Measurements from ENCODE around the gene NRG3.
"Not testable (repeated sequence)": the region's sequence is repeated elsewhere in the genome, so short reads cannot be mapped to it uniquely, and the experiment has no call there.

NRG3 gene

DNA sequence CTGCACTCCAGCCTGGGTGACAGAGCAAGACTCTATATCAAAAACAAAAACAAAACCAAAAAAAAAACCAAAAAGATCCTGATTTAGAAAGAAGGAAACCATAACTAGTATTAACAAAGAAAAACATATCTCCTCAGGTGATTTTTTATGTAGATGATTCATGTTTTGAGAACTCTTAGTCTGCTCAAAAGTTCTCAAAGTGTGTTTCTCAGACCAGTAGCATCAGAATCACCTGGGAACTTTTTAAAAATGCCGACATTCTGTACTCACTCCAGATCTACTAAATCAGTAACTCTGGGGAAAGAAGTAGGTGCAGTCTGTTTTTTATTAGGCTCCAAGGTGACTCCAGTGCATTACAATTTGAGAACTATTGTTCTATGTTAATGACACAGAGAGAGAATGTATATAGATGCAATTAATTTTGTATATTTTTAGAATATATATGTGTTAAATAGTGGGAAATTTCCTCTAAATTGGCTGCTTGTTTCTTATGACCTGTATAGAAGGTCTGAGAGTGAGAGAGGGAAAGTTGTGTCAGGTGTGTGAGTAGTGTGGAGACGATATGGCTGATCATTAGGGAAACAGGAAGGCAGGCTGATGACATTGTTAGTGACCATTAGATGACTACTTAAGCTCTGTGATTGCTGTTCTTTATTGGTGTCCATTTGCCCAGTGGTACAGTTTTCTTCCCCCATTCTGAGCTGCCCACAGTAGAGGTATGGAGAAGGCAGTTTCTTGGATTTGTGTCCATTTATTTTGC is 1075.0 kb downstream of the NRG3 start:
- DNase-seq: no peak

DNA sequence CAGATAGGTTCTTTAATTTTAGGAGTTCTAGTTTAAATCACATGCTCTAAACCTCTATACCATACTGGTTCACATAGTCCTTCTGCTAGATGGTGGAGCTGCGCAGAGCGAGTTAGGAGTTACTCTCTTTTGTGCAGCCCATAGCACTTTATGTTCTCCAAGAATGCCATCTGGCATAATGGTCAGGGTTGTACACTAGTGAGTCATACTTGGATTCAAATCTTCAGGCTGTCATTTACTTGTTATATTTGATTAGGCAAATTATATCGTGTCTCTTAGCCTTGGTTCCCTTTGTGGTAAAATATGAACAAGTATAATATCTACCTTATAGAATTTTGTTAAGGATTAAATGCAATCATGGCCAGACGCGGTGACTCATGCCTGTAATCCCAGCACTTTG is 1078.3 kb downstream of the NRG3 start:
- DNase-seq: no peak

DNA sequence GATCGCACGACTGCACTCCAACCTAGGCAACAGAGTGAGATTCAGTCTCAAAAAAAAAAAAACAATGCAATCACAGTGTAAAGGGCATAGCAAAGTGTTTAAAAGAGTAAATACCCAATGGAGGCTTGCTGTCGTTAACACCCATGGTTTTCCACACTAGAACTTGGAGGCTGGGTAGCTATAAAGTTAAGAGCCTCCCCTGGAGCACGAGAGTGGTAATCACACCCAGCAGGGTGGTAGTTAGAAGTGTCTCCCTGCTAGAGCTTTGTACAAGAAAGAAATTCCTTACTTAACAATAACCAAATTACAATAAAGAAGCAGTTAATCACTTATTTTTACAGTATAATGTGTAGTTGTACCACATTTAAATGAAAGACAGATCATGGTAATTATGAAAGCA is 1078.9 kb downstream of the NRG3 start:
- no peak for DNase-seq

DNA sequence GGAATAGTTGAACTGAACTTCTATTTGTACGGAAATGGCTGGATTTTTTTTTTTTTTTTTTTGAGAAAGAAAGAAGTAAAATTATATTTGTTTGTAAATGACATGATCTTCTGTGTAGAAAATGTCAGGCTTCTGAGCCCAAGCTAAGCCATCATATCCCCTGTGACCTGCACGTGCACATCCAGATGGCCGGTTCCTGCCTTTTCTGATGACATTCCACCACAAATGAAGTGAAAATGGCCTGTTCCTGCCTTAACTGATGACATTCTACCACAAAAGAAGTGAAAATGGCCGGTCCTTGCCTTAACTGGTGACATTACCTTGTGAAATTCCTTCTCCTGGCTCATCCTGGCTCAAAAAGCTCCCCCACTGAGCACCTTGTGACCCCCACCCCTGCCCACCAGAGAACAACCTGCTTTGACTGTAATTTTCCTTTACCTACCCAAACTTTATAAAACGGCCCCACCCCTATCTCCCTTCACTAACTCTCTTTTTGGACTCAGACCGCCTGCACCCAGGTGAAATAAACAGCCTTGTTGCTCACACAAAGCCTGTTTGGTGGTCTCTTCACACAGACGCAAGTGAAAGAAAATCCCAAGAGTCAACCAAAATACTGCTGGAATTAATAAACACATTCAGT is 1085.5 kb downstream of the NRG3 start:
- not testable (repeated sequence) for DNase-seq

DNA sequence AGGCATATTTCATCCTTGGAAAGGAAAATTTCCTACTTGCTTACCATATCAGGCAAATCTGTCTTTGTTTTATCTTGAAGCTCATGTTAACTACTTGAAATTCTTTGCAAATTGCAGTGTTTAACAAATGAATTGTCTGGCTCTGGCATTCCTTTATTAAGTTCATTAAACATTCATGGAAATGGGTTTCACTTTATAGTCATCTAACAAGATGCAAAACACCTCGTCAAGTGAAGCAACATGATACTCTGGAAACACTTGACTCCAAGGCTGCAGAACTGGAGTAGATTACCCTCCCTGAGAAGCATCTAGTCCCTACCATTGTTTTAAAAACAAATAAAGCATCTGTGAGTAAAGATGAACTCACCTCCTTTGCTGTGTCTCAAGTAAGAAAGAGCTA is 1086.9 kb downstream of the NRG3 start:
- DNase-seq: no peak

DNA sequence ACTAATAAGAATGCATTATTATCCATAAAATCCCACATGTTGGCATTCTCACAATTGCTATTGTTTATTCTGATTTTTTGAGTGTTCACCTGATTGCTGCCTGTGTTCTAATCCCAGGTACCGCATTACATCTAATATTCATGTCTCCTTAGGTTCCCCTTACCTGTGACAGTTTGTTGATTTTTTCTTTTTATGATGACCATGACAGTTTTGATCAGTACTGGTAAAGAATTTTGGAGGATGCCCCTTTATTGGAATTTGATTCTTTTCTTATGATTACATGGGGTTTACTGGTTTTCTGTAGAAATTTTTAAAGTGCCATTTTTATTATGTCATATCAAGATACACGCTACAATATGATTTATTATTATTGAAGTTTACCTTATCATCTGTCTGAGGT is 1091.1 kb downstream of the NRG3 start:
- no peak for DNase-seq

DNA sequence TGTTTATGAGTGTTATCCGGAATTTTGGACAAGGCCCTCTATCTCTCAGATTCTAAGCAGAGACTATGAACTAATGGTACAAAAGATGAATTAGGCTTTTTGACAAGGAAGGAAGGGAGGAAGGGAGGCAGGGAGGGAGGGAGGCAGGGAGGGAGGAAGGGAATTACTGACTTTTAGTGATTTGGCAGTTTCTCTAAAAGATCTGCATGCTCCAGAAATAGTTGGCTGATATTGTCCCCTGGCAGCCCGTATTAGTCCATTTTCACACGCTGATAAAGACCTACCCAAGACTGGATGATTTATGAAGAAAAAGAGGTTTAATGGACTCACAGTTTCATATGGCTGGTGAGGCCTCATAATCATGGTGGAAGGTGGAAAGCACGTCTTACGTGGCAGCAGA is 1093.5 kb downstream of the NRG3 start:
- DNase-seq: no peak

DNA sequence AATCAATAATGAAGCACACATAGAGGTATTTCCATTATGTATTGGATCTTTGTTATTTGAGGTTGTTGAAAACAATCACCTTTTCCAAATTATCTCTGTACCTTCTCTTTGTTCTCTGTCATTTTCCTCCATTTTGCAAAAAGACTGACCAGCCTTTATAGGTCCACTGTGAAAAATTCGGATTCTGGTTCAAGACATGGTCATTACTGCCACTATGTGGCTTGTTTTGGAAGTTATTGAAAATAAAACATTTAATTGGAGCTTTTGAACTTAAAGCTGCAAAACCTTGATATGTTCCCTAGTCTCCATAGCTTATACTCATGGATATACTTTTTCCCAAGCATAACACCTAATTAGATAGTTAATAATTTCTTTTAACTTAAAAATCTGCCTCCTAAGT is 1094.4 kb downstream of the NRG3 start:
- no peak for DNase-seq

DNA sequence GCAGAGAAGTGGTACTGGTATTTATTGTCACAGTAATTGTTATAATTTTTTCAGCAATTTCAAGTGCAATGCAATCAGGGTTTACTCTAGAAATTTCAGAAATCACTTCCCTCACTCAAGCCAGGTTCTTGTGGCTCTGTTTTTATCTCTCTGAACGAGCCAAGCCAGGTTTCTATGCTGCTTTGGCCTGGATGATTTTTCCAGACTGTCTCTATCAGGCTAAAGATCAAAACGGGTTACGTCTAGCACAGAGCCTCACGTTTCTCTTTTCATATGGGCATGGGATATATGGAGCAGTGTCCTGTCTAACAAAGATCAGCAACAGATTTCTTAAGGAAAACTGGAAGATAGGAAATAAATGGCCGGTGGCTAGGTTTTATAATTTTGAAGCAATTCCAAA is 1105.3 kb downstream of the NRG3 start:
- no peak for DNase-seq

DNA sequence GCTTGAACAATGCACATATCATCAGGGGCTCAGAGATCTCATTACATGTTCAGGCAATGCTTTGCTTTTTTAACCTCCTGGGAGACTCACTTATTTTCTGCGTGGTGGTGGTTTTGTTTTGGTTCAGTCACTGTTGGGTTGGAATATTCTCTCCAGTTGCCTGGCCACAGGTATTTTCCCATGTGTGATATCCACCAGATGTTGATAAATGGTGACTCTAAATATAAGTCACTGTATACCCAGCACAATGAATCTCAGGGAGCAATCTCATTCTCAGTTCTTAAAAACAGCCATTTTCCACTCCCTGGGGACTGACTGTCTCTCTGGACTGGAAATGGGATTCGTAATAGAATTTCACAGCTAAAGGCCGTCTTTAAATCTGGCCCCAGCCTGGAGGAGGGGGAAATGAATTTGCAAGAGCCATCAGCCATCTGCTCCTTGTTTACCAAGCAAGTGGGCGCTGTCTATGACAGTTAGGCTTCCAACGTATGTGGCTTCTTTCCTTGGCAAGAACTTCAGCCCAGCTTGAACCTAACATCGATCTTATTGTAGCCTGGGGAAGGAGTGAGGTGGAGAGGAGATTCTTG is 1106.2 kb downstream of the NRG3 start:
- DNase-seq: no peak

DNA sequence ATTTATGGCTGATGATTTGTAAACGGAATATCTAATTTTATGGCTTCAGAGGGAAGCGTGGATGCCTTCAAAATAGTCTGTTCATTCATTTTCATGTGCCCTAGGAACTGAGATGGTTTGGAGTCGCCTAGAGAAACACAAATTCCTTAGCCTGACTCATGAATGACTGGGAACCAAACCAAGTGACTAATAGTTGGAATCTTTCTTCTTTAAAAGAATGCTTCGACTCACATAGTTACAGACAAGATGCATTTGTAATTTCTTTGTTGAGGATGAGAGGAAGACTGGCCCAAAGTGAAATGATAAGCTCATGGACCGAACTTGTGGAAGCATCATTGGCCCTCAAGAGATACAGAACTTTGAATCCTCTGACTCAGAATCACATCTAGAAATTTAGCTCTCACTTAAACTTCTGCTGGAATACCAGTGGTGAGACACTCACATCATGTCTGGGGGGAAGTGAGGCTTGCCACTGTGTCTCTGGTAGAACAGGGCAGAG is 1107.2 kb downstream of the NRG3 start:
- DNase-seq: no peak

DNA sequence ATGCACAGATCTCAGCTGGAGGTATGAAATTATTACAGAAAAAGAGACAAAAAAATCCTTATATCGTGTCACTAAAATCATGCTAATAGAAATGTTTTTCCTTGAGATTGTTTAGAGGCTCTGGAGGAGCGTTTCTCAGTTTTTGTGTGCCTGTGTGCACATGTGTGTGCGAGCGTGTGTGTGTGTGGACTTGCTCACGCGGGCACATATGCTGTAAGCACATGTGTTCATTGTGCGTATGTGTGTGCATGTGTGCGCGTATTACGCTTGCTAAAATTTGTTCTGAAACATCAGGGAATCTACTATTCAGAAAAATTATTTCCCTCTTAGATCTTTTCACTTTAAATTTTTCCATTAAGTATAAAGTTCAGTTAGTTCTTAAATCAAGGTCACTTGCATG is 1111.2 kb downstream of the NRG3 start:
- DNase-seq: no peak

DNA sequence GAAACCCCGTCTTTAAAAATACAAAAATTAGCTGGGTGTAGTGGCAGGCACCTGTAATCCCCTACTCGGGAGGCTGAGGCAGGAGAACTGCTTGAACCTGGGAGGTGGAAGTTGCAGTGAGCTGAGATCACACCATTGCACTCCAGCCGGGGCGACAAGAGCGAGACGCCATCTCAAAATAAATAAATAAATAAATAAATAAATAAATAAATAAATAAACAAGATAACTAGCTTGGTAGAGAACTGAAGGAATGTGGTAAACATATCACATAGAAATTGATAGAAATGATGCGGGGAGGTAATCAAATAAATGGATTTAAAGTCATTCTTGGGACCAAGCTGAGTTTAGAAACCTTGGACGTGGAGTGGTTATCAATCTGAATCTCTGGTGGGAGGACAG is 1131.5 kb downstream of the NRG3 start:
- not testable (repeated sequence) for DNase-seq

DNA sequence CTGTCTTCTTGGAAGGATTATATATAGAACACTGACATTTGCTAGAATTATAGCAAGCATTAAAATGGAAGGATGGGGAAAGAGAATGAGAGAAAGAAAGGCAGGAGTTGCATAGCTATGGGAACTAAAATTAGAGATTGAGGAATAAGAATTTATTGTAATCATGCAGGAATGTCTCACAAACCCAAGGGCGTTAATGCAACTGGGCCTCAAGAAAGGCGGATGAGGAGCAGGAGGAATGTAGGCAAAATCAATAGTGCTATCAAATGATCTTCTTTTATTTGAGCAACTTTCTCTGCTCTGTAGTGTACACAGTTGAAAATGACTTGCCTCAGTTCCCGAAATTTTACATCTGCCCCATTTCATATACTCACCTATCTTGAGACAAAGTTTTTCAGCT is 1132.5 kb downstream of the NRG3 start:
- DNase-seq: no peak

DNA sequence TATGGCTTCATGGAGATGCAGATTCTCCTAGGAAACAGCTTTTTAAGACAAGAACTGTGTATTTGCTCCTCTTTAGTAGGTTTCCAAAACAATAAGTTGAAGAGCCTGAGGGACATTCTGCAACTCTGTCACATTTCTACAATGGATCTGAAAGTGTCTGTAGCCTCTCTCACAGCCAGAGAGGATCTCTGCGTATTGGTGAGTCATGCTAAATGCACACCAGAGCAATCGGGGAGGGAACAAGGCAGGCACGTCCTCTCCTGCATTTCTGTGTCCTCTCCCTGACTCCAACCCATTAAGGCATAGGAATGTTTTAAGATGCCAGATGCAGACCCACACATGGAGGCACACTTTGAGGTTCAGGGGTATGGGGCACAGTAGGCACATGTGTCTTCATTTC is 1137.9 kb downstream of the NRG3 start:
- DNase-seq: no peak

DNA sequence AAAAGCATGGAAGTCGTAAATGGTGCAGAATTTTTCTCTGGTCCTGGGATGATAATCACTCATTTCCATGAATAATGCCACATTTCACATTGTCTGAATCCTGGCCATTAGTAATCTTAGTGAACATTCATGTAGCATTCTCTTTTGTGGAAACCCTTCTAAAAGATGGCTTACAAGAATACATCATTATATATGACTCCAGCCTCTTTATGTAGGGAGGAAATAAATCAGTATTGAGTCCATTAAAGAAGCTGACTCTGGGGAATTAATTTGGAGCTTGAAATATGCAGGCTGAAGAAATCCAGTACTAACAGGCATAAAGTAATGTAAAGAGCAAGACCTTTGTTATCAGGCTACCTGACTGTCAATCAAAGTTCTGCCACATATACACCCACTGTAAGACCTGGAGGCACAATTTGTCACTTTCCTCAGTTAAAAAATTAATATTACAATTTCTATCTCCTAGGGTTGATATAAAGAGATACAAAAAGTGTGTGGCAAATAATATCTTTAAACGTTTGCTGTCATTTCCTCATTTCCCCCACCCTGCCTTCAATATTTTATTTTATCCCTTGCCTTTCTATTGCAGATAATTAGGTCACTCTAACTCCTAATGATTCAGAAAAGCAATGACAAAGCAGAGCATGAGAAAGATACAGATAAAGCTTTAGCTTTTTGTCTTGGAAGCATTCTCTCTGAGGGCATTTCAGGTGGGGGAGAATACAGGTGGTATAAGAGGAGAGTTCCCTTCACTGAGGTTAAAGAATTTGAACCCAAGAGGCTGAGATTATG is 1142.3 kb downstream of the NRG3 start:
- no peak for DNase-seq

DNA sequence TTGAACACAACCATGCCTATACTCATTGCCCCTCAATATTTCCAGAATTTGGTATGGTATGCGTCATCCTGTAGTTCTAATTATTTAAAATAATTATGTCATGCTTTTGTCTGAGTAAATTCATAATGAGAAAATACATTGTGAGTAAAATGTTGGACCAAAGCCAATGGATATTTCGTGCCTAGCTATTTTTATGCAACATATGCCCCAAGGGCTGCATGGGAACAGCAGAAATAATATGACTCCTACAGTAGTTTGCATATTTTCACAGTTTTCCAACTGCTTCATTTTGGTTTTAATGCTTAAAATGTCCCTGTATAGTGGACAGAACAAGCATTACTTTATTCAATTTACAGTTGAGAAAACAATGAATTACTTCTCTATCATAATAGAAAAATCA is 1148.7 kb downstream of the NRG3 start:
- DNase-seq: no peak
